SU-DHL-6 (cell line): Measurements from ENCODE around the gene AP3M1.

Experiments
- H2AFZ ChIP-seq: fragments of 200-600 bp; sonication (generic); 2 replicates; pipeline ENCODE4 v1.6.1; 2014; ENCODE audit warnings: low read depth, mild to moderate bottlenecking, moderate library complexity, mixed read lengths, antibody characterized with exemption, low read length; ENCODE audit not compliant: severe bottlenecking
- H3F3A ChIP-seq: fragments of 200-600 bp; shearing (Covaris generic); 2 replicates; pipeline ENCODE4 v1.6.0; 2016; ENCODE audit warnings: antibody characterized with exemption, mild to moderate bottlenecking; ENCODE audit not compliant: insufficient read depth
- H3K27ac ChIP-seq: fragments of 200-600 bp; sonication (generic); 2 replicates; pipeline ENCODE4 v1.5.1; 2016; ENCODE audit warnings: low read depth, mild to moderate bottlenecking, low read length, moderate library complexity, mixed read lengths
- H3K27me3 ChIP-seq: fragments of 200-600 bp; sonication (generic), shearing (Covaris generic); 2 replicates; pipeline ENCODE4 v1.6.0; 2014; ENCODE audit warnings: mild to moderate bottlenecking, low read length
- H3K36me3 ChIP-seq: fragments of 200-600 bp; sonication (generic); 2 replicates; pipeline ENCODE4 v1.6.1; 2014; ENCODE audit warnings: mild to moderate bottlenecking, low read length, mixed read lengths
- H3K4me2 ChIP-seq: fragments of 300-600, 200-600 bp; shearing (Covaris generic), sonication (generic); 2 replicates; pipeline ENCODE4 v1.6.0; 2014; ENCODE audit warnings: low read length, low read depth, mild to moderate bottlenecking; ENCODE audit not compliant: poor library complexity, severe bottlenecking
- H3K4me3 ChIP-seq: fragments of 200-600 bp; sonication (generic); 2 replicates; pipeline ENCODE4 v1.5.1; 2014; ENCODE audit warnings: antibody characterized with exemption, low read length, mild to moderate bottlenecking, mixed read lengths; ENCODE audit not compliant: insufficient read depth, poor library complexity, severe bottlenecking
- H3K79me2 ChIP-seq: fragments of 200-600 bp; sonication (generic); 2 replicates; pipeline ENCODE4 v1.6.1; 2014; ENCODE audit warnings: mild to moderate bottlenecking, low read length, moderate library complexity; ENCODE audit not compliant: insufficient read depth
- H3K9ac ChIP-seq: fragments of 200-600 bp; sonication (generic); 2 replicates; pipeline ENCODE4 v1.7.0; 2014; ENCODE audit warnings: mild to moderate bottlenecking, low read length
- H3K9me2 ChIP-seq: fragments of 200-600 bp; sonication (generic); replicated peaks from 2 replicates; pipeline ENCODE4 v1.6.1; 2014; ENCODE audit warnings: low read length; ENCODE audit not compliant: insufficient read depth
- H3K9me3 ChIP-seq: fragments of 200-600 bp; sonication (generic); 2 replicates; pipeline ENCODE4 v1.6.1; 2014; ENCODE audit warnings: low read length, mixed read lengths; ENCODE audit not compliant: insufficient read depth
- H4K20me1 ChIP-seq: fragments of 200-600 bp; sonication (generic); 2 replicates; pipeline ENCODE4 v1.6.1; 2014; ENCODE audit warnings: low read depth, mild to moderate bottlenecking, antibody characterized with exemption, low read length, moderate library complexity, mixed read lengths
- EZH2phosphoT487 ChIP-seq: fragments of 200-600 bp; sonication (generic), shearing (Covaris generic); conservative IDR thresholded peaks from 2 replicates; pipeline ENCODE4 v1.6.1; 2018; ENCODE audit warnings: mild to moderate bottlenecking, antibody characterized with exemption, low read length, moderate library complexity, mixed read lengths
- TF ChIP-seq, protein P1 (sequence below): fragments of 200-600 bp; sonication (generic); IDR thresholded peaks from one replicate; pipeline ENCODE4 v1.5.1; 2017; ENCODE audit warnings: antibody characterized with exemption, mild to moderate bottlenecking, low read length, moderate library complexity; ENCODE audit not compliant: insufficient read depth, poor library complexity, severe bottlenecking

The AP3M1 gene

DNA sequence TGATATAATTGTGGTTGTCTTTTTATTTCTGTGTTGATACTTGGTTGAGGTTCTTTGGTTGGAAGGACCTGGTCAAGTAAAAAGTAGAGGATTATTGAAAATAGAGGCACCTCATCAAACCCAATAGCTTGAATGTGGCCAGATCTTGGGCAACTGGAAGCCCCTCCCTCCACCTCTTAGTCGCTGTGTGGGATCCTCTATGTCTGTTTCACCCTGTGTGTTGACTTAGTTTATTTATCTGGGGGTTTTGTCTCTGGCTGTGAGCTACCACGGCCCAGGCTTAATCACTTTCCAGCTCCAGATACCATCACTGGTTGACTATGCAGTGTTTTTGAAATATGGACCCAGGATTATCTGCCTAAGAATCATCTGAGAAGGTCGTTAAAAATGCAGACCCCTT lies 58.3 kb downstream of the AP3M1 start:
- Histone ChIP-seq H2AFZ (no peak overlapping the region), H4K20me1 (no peaks in the 10 kb centered on the region), H3K36me3 (no peaks in the 10 kb centered on the region), H3F3A (no peaks in the 10 kb centered on the region), H3K9me2 (no peaks in the 10 kb centered on the region), H3K27ac (no peak overlapping the region), H3K4me3 (no peak overlapping the region), H3K9ac (no peak overlapping the region), H3K79me2 (no peaks in the 10 kb centered on the region), H3K9me3 (no peaks in the 10 kb centered on the region), H3K4me2 (no peak overlapping the region), H3K27me3 (no peaks in the 10 kb centered on the region)
- no peak for TF ChIP-seq EZH2phosphoT487
- TF ChIP-seq, protein P1, sequence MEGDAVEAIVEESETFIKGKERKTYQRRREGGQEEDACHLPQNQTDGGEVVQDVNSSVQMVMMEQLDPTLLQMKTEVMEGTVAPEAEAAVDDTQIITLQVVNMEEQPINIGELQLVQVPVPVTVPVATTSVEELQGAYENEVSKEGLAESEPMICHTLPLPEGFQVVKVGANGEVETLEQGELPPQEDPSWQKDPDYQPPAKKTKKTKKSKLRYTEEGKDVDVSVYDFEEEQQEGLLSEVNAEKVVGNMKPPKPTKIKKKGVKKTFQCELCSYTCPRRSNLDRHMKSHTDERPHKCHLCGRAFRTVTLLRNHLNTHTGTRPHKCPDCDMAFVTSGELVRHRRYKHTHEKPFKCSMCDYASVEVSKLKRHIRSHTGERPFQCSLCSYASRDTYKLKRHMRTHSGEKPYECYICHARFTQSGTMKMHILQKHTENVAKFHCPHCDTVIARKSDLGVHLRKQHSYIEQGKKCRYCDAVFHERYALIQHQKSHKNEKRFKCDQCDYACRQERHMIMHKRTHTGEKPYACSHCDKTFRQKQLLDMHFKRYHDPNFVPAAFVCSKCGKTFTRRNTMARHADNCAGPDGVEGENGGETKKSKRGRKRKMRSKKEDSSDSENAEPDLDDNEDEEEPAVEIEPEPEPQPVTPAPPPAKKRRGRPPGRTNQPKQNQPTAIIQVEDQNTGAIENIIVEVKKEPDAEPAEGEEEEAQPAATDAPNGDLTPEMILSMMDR = no peak

DNA sequence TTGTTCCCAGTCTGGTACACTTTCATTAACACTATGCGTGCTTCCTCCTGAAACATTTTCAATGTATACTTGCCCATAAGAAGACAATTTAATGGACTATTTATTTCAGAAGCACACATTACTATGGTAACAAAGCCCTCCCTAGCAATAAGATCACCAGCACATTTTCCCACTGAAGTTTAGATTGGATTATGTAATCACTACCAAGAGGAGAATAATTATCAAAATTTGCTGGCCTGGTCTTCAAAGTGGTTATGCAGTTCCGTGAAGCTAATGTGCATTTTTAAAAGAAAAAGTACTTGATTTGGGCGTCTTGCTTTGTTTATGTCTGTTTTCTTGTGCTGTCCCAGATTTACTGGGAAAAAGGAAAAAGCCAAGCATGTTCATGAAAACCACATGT lies 61.9 kb downstream of the AP3M1 start:
- Histone ChIP-seq H3K27ac (no peak overlapping the region), H3K4me2 (no peak overlapping the region), H3F3A (no peaks in the 10 kb centered on the region), H3K4me3 (no peak overlapping the region), H2AFZ (no peak overlapping the region), H3K36me3 (peaks cover 2% of the 10 kb centered on the region; the same call in 1 of the 2 replicates), H3K27me3 (no peaks in the 10 kb centered on the region), H3K9me3 (no peaks in the 10 kb centered on the region), H3K9ac (no peak overlapping the region), H3K79me2 (no peaks in the 10 kb centered on the region), H3K9me2 (no peaks in the 10 kb centered on the region), H4K20me1 (no peaks in the 10 kb centered on the region)
- no peak for TF ChIP-seq EZH2phosphoT487
- TF ChIP-seq, protein P1 = no peak

DNA sequence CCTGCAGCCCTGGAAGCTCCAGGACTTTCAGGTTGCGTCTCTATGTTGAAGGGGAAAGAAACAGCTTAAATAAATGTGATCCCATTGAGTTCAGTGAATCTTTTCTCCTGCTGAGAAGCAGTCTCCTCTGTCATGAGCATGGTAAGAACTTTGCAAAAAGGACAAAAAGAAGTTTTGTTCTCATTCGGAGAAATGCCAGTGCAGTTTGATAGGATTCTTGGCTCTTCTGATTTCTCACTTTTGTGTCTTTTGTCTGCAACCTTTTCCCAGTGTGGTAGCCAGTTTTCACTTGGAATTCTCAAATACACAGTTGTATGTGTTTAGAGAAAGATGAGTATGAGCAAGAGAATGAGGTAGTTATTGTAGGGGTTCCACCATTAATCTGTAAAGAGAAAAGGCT lies 64.3 kb downstream of the AP3M1 start:
- H3K4me2 ChIP-seq = no peak overlapping the region
- H4K20me1 ChIP-seq = no peaks in the 10 kb centered on the region
- H3K4me3 ChIP-seq = no peak overlapping the region
- H3K79me2 ChIP-seq = no peaks in the 10 kb centered on the region
- H2AFZ ChIP-seq = no peak overlapping the region
- no peak overlapping the region for H3K9ac ChIP-seq
- H3K36me3 ChIP-seq = peaks cover 2% of the 10 kb centered on the region; the same call in 1 of the 2 replicates
- H3F3A ChIP-seq = no peaks in the 10 kb centered on the region
- H3K27ac ChIP-seq = no peak overlapping the region
- H3K27me3 ChIP-seq = no peaks in the 10 kb centered on the region
- H3K9me3 ChIP-seq = no peaks in the 10 kb centered on the region
- H3K9me2 ChIP-seq = no peaks in the 10 kb centered on the region
- TF ChIP-seq, protein P1 = no peak
- TF ChIP-seq EZH2phosphoT487 = no peak

DNA sequence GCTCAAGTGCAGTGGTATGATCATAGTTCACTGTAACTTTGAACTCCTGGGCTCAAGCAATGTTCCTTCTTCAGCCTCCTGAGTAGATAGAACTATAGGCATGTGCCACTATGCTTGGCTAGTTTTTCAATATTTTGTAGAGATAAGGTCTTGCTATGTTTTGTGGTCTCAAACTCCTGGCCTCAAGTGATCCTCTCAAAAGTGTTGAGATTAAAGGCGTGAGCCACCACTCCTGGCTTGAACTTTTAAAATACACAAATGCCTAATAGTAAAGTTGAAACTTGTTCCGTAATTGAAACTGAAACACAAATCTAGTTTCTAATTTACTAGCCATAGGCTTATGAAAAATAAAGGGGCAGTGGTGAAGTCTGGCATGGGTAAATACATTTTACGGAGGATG lies 65.7 kb downstream of the AP3M1 start:
- TF ChIP-seq, protein P1 = no peak
- TF ChIP-seq EZH2phosphoT487 = no peak
- no peaks in the 10 kb centered on the region for H3K9me2 ChIP-seq
- H3K27me3 ChIP-seq = no peaks in the 10 kb centered on the region
- H3F3A ChIP-seq = no peaks in the 10 kb centered on the region
- H3K9me3 ChIP-seq = no peaks in the 10 kb centered on the region
- H2AFZ ChIP-seq = no peak overlapping the region
- no peak overlapping the region for H3K4me2 ChIP-seq
- no peaks in the 10 kb centered on the region for H4K20me1 ChIP-seq
- peaks cover 2% of the 10 kb centered on the region; the same call in 1 of the 2 replicates for H3K36me3 ChIP-seq
- no peak overlapping the region for H3K27ac ChIP-seq
- no peaks in the 10 kb centered on the region for H3K79me2 ChIP-seq
- H3K9ac ChIP-seq = no peak overlapping the region
- H3K4me3 ChIP-seq = no peak overlapping the region
